Measurements from ENCODE around the gene PTGDS. TPM values are rescaled to one million over a fixed set of nuclear protein-coding genes. Genes with fewer than 3 reads are reported as not detected.

The PTGDS gene
- total and polyA plus RNA-seq, 12 donors: 1,129 to 5,119 (median 3,777) TPM

DNA sequence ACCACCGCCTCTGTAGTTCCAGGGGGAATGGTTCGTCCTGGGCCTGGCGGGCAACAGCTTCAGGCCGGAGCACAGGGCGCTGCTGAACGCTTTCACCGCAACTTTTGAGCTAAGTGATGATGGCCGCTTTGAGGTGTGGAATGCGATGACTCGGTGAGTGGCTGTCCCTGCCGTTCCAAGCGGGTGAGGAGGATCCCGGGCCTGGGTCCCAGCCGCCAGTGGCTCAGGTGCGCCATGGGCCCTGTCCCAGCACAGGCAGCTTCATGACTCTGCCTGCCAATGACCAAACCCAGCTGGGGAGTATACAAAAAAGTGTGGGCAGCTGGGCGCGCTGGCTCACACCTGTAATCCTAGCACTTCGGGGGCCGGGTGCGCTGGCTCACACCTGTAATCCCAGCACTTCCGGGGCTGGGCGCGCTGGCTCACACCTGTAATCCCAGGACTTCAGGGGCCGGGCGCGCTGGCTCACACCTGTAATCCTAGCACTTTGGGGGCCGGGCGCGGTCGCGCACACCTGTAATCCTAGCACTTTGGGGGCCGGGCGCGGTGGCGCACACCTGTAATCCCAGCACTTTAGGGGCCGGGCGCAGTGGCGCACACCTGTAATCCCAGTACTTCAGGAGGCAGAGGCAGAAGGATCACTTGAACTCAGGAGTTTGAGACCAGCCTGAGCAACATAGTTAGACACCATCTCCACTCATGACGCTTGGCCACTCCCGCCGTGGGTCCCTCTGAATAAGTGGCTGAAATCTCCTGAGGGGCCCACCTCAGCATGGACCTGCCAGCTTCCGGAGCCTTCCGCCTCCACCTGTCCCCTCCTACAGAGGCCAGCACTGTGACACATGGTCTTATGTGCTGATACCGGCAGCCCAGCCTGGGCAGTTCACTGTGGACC lies 24.2 kb upstream of the PTGDS start:
- Histone ChIP-seq H3K9me3 (no peaks in the 10 kb centered on the region), H3K27ac (peak overlapping the region in 9 of 10 donors; percentile 5 to 97 (median 90)), H3K27me3 (no peaks in the 10 kb centered on the region), H3K4me3 (no peak overlapping the region), H3K36me3 (no peaks in the 10 kb centered on the region), H3K4me1 (peaks cover 15 to 47% (median 21%) of the 10 kb centered on the region in 9 donors)
- ATAC-seq (no peak), DNase-seq (peak in 1 of 2 donors; percentile 11)
- 79 to 84% methylated on average over 41 to 44 of the region's 44 CpGs for WGBS, 2 donors
- intact Hi-C loops (cut with DNase I): no loop called here
- TF ChIP-seq, protein P1, sequence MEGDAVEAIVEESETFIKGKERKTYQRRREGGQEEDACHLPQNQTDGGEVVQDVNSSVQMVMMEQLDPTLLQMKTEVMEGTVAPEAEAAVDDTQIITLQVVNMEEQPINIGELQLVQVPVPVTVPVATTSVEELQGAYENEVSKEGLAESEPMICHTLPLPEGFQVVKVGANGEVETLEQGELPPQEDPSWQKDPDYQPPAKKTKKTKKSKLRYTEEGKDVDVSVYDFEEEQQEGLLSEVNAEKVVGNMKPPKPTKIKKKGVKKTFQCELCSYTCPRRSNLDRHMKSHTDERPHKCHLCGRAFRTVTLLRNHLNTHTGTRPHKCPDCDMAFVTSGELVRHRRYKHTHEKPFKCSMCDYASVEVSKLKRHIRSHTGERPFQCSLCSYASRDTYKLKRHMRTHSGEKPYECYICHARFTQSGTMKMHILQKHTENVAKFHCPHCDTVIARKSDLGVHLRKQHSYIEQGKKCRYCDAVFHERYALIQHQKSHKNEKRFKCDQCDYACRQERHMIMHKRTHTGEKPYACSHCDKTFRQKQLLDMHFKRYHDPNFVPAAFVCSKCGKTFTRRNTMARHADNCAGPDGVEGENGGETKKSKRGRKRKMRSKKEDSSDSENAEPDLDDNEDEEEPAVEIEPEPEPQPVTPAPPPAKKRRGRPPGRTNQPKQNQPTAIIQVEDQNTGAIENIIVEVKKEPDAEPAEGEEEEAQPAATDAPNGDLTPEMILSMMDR (IDR thresholded peaks at IDR 0.05): no peak

DNA sequence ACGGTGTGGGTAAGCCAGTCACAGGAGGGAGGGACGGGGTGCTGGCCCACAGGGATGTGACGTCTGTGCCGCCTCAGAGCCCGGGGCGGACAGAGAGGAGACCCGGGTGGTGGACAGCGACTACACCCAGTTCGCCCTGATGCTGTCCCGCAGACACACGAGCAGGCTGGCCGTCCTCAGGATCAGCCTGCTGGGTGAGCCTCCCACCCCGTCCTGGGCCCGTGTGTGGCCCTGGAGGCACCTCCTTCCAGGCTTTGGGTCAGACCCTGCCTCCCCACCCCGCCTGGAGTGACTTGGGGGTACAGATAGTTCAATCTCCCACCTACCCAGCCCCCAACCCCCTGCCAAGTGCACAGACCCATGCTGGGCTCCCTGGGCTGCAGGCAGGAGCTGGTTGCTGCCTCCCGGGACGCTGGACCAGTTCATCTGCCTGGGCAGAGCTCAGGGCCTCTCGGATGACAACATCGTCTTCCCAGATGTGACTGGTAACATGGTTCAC lies 23.5 kb upstream of the PTGDS start:
- Histone ChIP-seq H3K4me3 (no peak overlapping the region), H3K27ac (no peak overlapping the region), H3K27me3 (no peaks in the 10 kb centered on the region), H3K36me3 (no peaks in the 10 kb centered on the region), H3K9me3 (no peaks in the 10 kb centered on the region), H3K4me1 (peaks cover 13 to 40% (median 15%) of the 10 kb centered on the region in 9 donors)
- intact Hi-C loops (cut with DNase I): no loop called here
- ATAC-seq (no peak), DNase-seq (peak in 1 of 2 donors; percentile 11)
- TF ChIP-seq, protein P1 (IDR thresholded peaks at IDR 0.05): no peak
- 83 to 85% methylated on average over 19 of the region's 19 CpGs for WGBS, 2 donors

DNA sequence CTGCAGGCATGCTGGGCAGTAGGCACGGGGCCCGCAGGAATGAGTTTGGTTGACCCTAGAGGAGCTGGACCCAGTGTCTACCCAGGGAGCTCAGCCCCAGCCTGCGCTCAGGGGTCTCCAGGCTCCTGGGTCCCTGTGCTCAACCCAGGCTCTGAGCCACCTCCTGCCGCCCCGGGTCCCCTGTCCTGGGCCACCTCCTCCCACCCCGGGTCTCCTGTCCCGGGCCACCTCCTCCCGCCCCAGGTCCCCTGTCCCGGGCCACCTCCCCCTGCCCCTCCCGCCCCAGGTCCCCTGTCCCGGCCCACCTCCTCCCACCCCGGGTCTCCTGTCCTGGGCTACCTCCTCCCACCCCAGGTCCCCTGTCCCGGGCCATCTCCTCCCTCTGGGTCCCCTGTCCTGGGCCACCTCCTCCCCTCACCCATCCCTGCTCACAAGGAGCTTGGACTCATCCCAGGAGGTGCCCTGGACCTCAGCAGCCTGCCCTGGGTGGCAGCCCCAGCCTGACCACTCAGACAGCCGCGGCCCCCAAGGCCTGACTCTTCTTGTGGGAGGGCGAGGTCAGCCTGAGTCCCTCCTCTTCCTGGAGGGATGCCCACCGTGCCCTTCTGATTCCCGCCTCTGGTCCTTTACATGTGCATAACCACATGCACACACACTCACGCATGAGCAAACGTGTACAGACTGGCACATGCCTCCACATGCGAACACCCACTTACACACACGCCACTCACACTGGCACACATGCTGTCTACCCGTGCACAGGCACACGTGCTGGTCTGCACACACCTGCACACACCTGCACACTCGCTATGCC lies 22.8 kb upstream of the PTGDS start:
- peak in 1 of 2 donors; percentile 14 for DNase-seq
- H3K4me3 ChIP-seq: no peak overlapping the region
- ATAC-seq: no peak
- H3K36me3 ChIP-seq: no peaks in the 10 kb centered on the region
- peaks cover 7 to 34% (median 9%) of the 10 kb centered on the region in 9 donors for H3K4me1 ChIP-seq
- 87 to 88% methylated on average over 25 of the region's 25 CpGs for WGBS, 2 donors
- TF ChIP-seq, protein P1 (IDR thresholded peaks at IDR 0.05): no peak
- no peaks in the 10 kb centered on the region for H3K9me3 ChIP-seq
- no peak overlapping the region for H3K27ac ChIP-seq
- no peaks in the 10 kb centered on the region for H3K27me3 ChIP-seq
- intact Hi-C loops (cut with DNase I): no loop called here

All from heart right ventricle (tissue), 16 donors.